WTC11 (cell line): ENCODE data around the gene FANCD2. TPM values are rescaled to one million over a fixed set of nuclear protein-coding genes. Genes with fewer than 3 reads are reported as not detected.
A peak's percentile ranks its signal among the peaks of the same experiment; 100 is the strongest.

Experiments
- ATAC-seq: fragments of 200-7000 bp; cut with Tn5 transposase; 2 replicates; pipeline ENCODE4 v1.10.0; 2021; ENCODE audit warnings: mild to moderate bottlenecking, moderate library complexity
- CTCF ChIA-PET: fragments of 300-600 bp; sonication (Branson Sonifier 250); formaldehyde crosslinking; loops from one replicate; lab custom pipeline; 2021; ENCODE audit warnings: antibody characterized with exemption; lab: Charles Lee
- POLR2A ChIA-PET: fragments of 350-600 bp; sonication (Branson Sonifier 250); formaldehyde crosslinking; loops from one replicate; lab custom pipeline; 2021; ENCODE audit warnings: antibody characterized with exemption; lab: Charles Lee
- DNase-seq: peaks from one replicate; pipeline ENCODE4 v3.0.0; 2021; ENCODE audit warnings: low spot score
- H3K27ac Mint-ChIP-seq: 2 replicates; pipeline ENCODE4 v1.8.0; 2021; ENCODE audit warnings: mixed read lengths
- H3K27me3 Mint-ChIP-seq: 2 replicates; pipeline ENCODE4 v1.8.0; 2021; ENCODE audit warnings: low read depth, mild to moderate bottlenecking, moderate library complexity, mixed read lengths
- H3K36me3 Mint-ChIP-seq: 2 replicates; pipeline ENCODE4 v1.8.0; 2021; ENCODE audit warnings: mixed read lengths
- H3K4me1 Mint-ChIP-seq: 2 replicates; pipeline ENCODE4 v1.8.0; 2022; ENCODE audit warnings: mixed read lengths
- H3K4me3 Mint-ChIP-seq: 2 replicates; pipeline ENCODE4 v1.8.0; 2021; ENCODE audit warnings: mild to moderate bottlenecking, moderate library complexity, mixed read lengths
- H3K9me3 Mint-ChIP-seq: 2 replicates; pipeline ENCODE4 v1.8.0; 2021; ENCODE audit warnings: mixed read lengths
- ATF1 ChIP-seq: sonication (generic); formaldehyde crosslinking; IDR thresholded peaks from 2 replicates; pipeline ENCODE4 v1.8.1; 2023; ENCODE audit warnings: mild to moderate bottlenecking, moderate library complexity, missing genetic modification reagents
- ATF2 ChIP-seq: sonication (generic); formaldehyde crosslinking; IDR thresholded peaks from 2 replicates; pipeline ENCODE4 v1.8.1; 2022; ENCODE audit warnings: low read depth, missing genetic modification reagents, borderline replicate concordance
- ATF3 ChIP-seq: sonication (generic); formaldehyde crosslinking; conservative IDR thresholded peaks from 2 replicates; pipeline ENCODE4 v1.8.1; 2022; ENCODE audit warnings: mild to moderate bottlenecking, missing genetic modification reagents
- CTCF ChIP-seq: fragments of 200-600 bp; IDR thresholded peaks from 2 replicates; pipeline ENCODE4 v1.8.0; 2022; ENCODE audit warnings: antibody characterized with exemption
- E2F5 ChIP-seq: sonication (generic); formaldehyde crosslinking; IDR thresholded peaks from 2 replicates; pipeline ENCODE4 v1.8.1; 2022; ENCODE audit warnings: mild to moderate bottlenecking, moderate library complexity, missing genetic modification reagents
- ESRRA ChIP-seq: sonication (generic); formaldehyde crosslinking; IDR thresholded peaks from 2 replicates; pipeline ENCODE4 v1.8.1; 2022; ENCODE audit warnings: mild to moderate bottlenecking, missing genetic modification reagents, borderline replicate concordance
- ETV6 ChIP-seq: sonication (generic); formaldehyde crosslinking; IDR thresholded peaks from 2 replicates; pipeline ENCODE4 v1.8.1; 2022; ENCODE audit warnings: mild to moderate bottlenecking, missing genetic modification reagents
- FOXJ3 ChIP-seq: sonication (generic); formaldehyde crosslinking; IDR thresholded peaks from 2 replicates; pipeline ENCODE4 v1.9.0; 2021; ENCODE audit warnings: missing genetic modification reagents, mild to moderate bottlenecking, borderline replicate concordance
- GRHL2 ChIP-seq: fragments of 250-450 bp; sonication (Bioruptor Pico); IDR thresholded peaks from 2 replicates; pipeline ENCODE4 v1.8.0; 2022; ENCODE audit warnings: mild to moderate bottlenecking, moderate library complexity; ENCODE audit not compliant: insufficient replicate concordance, severe bottlenecking
- JAZF1 ChIP-seq: fragments of 250-450 bp; sonication (Bioruptor Pico); IDR thresholded peaks from 2 replicates; pipeline ENCODE4 v1.9.0; 2021; ENCODE audit warnings: moderate library complexity, mild to moderate bottlenecking, inconsistent platforms
- JUN ChIP-seq: sonication (generic); formaldehyde crosslinking; IDR thresholded peaks from 2 replicates; pipeline ENCODE4 v1.8.0; 2023; ENCODE audit warnings: mild to moderate bottlenecking, missing genetic modification reagents
- MLX ChIP-seq: sonication (generic); formaldehyde crosslinking; IDR thresholded peaks from 2 replicates; pipeline ENCODE4 v1.8.1; 2023; ENCODE audit warnings: mild to moderate bottlenecking, missing genetic modification reagents, moderate library complexity
- NFE2L1 ChIP-seq: sonication (generic); formaldehyde crosslinking; IDR thresholded peaks from 2 replicates; pipeline ENCODE4 v1.8.1; 2023; ENCODE audit warnings: missing genetic modification reagents
- NFYB ChIP-seq: sonication (generic); formaldehyde crosslinking; conservative IDR thresholded peaks from 2 replicates; pipeline ENCODE4 v1.8.0; 2022; ENCODE audit warnings: low read depth, missing genetic modification reagents
- RELA ChIP-seq: sonication (generic); formaldehyde crosslinking; IDR thresholded peaks from 2 replicates; pipeline ENCODE4 v1.8.1; 2022; ENCODE audit warnings: missing genetic modification reagents, mild to moderate bottlenecking, borderline replicate concordance
- SMAD3 ChIP-seq: sonication (generic); formaldehyde crosslinking; IDR thresholded peaks from 2 replicates; pipeline ENCODE4 v1.8.0; 2022; ENCODE audit warnings: missing genetic modification reagents, mild to moderate bottlenecking, borderline replicate concordance
- SMAD4 ChIP-seq: sonication (generic); formaldehyde crosslinking; IDR thresholded peaks from 2 replicates; pipeline ENCODE4 v1.8.0; 2022; ENCODE audit warnings: mild to moderate bottlenecking, missing genetic modification reagents
- STAT6 ChIP-seq: sonication (generic); formaldehyde crosslinking; conservative IDR thresholded peaks from 2 replicates; pipeline ENCODE4 v1.8.1; 2023; ENCODE audit warnings: mild to moderate bottlenecking, low read depth, missing genetic modification reagents, moderate library complexity
- TP53 ChIP-seq: sonication (generic); formaldehyde crosslinking; IDR thresholded peaks from 2 replicates; pipeline ENCODE4 v1.8.1; 2023; ENCODE audit warnings: mild to moderate bottlenecking, missing genetic modification reagents
- ZNF317 ChIP-seq: sonication (generic); formaldehyde crosslinking; IDR thresholded peaks from 2 replicates; pipeline ENCODE4 v1.8.1; 2023; ENCODE audit warnings: low read depth, mild to moderate bottlenecking, moderate library complexity, missing genetic modification reagents, borderline replicate concordance
- ZNF396 ChIP-seq: fragments of 250-450 bp; sonication (Bioruptor Pico); IDR thresholded peaks from 2 replicates; pipeline ENCODE4 v1.8.0; 2021; ENCODE audit warnings: mild to moderate bottlenecking, moderate library complexity, borderline replicate concordance
- ZNF416 ChIP-seq: fragments of 250-450 bp; sonication (Bioruptor Pico); IDR thresholded peaks from 2 replicates; pipeline ENCODE4 v1.9.0; 2021; ENCODE audit warnings: mild to moderate bottlenecking, inconsistent platforms
- total RNA-seq: library from RNA; stranded (reverse); gene quantifications from 3 replicates; pipeline ENCODE4 v1.2.3, GENCODE V29; 2021
- TF ChIP-seq, protein P1 (sequence below): sonication (generic); formaldehyde crosslinking; IDR thresholded peaks from 2 replicates; pipeline ENCODE4 v1.8.1; 2023; ENCODE audit warnings: mild to moderate bottlenecking, moderate library complexity, missing genetic modification reagents

FANCD2 gene
- total RNA-seq, 1 experiment from 2014 or later = 69.6 TPM

GRCh38 chr3:10115326-10116137 is 89.3 kb downstream of the FANCD2 start, which contains the start of gene BRK1 (continued):
- TF ChIP-seq NFE2L1 (peak; percentile 55; the same call in 1 of the 2 replicates), NFYB (CRISPR knock-in tag) (no peak), ESRRA (CRISPR knock-in tag) (no peak), SMAD4 (CRISPR knock-in tag) (no peak), RELA (CRISPR knock-in tag) (no peak), ETV6 (CRISPR knock-in tag) (peak; percentile 18; the same call in 1 of the 2 replicates)

GRCh38 chr3:10116138-10116460 is 89.9 kb downstream of the FANCD2 start:
- DNase-seq (no peak), ATAC-seq (peak; percentile 14)
- ChIA-PET CTCF (no interaction called here), POLR2A (no interaction called here)
- peak overlapping the region; percentile 99 for H3K4me3 Mint-ChIP-seq
- H3K27ac Mint-ChIP-seq = peak overlapping the region; percentile 89
- no peaks in the 10 kb centered on the region for H3K27me3 Mint-ChIP-seq
- peaks cover 11% of the 10 kb centered on the region for H3K4me1 Mint-ChIP-seq
- H3K36me3 Mint-ChIP-seq = peaks cover 10% of the 10 kb centered on the region
- TF ChIP-seq ATF3 (no peak), ZNF396 (CRISPR knock-in tag) (no peak), ATF2 (no peak), SMAD3 (CRISPR knock-in tag) (0 out of 2 replicates have a peak, but pooled peaks have one; percentile 19), ZNF317 (no peak), TP53 (CRISPR knock-in tag) (no peak), CTCF (no peak), STAT6 (no peak)
- TF ChIP-seq, all 79 proteins: peak for 1
- no peaks in the 10 kb centered on the region for H3K9me3 Mint-ChIP-seq

- Mint-ChIP-seq H3K4me3 (peak overlapping the region; percentile 99), H3K4me1 (peaks cover 11% of the 10 kb centered on the region), H3K36me3 (peaks cover 13% of the 10 kb centered on the region), H3K27me3 (no peaks in the 10 kb centered on the region), H3K27ac (no peak overlapping the region), H3K9me3 (no peaks in the 10 kb centered on the region)
- ChIA-PET CTCF (no interaction called here), POLR2A (no interaction called here)
- ATAC-seq (no peak), DNase-seq (no peak)
- TF ChIP-seq FOXJ3 (CRISPR knock-in tag) (no peak), GRHL2 (CRISPR knock-in tag) (no peak), NFE2L1 (no peak), ATF1 (no peak), ZNF416 (CRISPR knock-in tag) (no peak), JUN (CRISPR knock-in tag) (no peak), E2F5 (CRISPR knock-in tag) (no peak), SMAD4 (CRISPR knock-in tag) (no peak), MLX (CRISPR knock-in tag) (no peak), JAZF1 (CRISPR knock-in tag) (no peak)
- TF ChIP-seq, protein P1, sequence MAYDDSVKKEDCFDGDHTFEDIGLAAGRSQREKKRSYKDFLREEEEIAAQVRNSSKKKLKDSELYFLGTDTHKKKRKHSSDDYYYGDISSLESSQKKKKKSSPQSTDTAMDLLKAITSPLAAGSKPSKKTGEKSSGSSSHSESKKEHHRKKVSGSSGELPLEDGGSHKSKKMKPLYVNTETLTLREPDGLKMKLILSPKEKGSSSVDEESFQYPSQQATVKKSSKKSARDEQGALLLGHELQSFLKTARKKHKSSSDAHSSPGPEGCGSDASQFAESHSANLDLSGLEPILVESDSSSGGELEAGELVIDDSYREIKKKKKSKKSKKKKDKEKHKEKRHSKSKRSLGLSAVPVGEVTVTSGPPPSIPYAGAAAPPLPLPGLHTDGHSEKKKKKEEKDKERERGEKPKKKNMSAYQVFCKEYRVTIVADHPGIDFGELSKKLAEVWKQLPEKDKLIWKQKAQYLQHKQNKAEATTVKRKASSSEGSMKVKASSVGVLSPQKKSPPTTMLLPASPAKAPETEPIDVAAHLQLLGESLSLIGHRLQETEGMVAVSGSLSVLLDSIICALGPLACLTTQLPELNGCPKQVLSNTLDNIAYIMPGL (CRISPR knock-in tag) = no peak
Observed at GRCh38 chr3:10116928-10117327, 90.7 kb downstream of the FANCD2 start.
